ENCODE data around the gene TMEM165. TPM values are rescaled to one million over a fixed set of nuclear protein-coding genes. Genes with fewer than 3 reads are reported as not detected.
"Not testable (repeated sequence)": the region's sequence is repeated elsewhere in the genome, so short reads cannot be mapped to it uniquely, and the experiment has no call there.

Gene TMEM165
- total and polyA plus RNA-seq, 2 donors (not counting 3 experiments of a cell fraction or from before 2014, with no cell fraction given), result 144 to 177 TPM

GRCh38 chr4:55362938-55363337 lies 32.8 kb upstream of the TMEM165 start:
- dilution Hi-C loops (cut with MboI; ENCODE audit: extremely low pct_ligation_motif_present, low sequenced_read_pairs); H3K36me3 ChIP-seq (ENCODE audit: control insufficient read depth in 2 of 2, extremely low read depth in 1 of 2, insufficient read depth in 2 of 2, low read length in 2 of 2); H3K4me2 ChIP-seq (ENCODE audit: insufficient read depth, low read length); H3K4me3 ChIP-seq (replicated peaks in 1 of 3; ENCODE audit: insufficient read depth in 1 of 3, low read depth in 1 of 3, low read length in 3 of 3); BruUV-seq (replicated peaks); H4K20me1 ChIP-seq (replicated peaks; ENCODE audit: control insufficient read depth, extremely low read depth, insufficient read depth, low read length); H3K9ac ChIP-seq (replicated peaks; ENCODE audit: extremely low read depth, insufficient read depth, low read length); H3K79me2 ChIP-seq (ENCODE audit: control insufficient read depth, insufficient read depth, low read length); H3K27ac ChIP-seq (ENCODE audit: insufficient read depth, low read depth, low read length); H3K27me3 ChIP-seq (ENCODE audit: control insufficient read depth in 2 of 2, insufficient read depth in 2 of 2, low read length in 2 of 2); H3K9me3 ChIP-seq (replicated peaks; ENCODE audit: control insufficient read depth, insufficient read depth, low read length); POLR2A ChIA-PET; H2AFZ ChIP-seq (ENCODE audit: low read depth, low read length); DNase-seq (ENCODE audit: low read depth, low spot score); H3K9me1 ChIP-seq (replicated peaks; ENCODE audit: control insufficient read depth, extremely low read depth, insufficient read depth, low read length); FAIRE-seq: not testable (repeated sequence)
- H3K4me1 ChIP-seq (ENCODE audit: control insufficient read depth, extremely low read depth, insufficient read depth, low read length), result peaks cover 24% of the 10 kb centered on the region
- intact Hi-C loops (cut with micrococcal nuclease), result loop anchor here (5.0 kb wide), 1 partner anchor 34 kb away; the partner anchor contains the start of gene TMEM165
- CTCF ChIA-PET, result interaction anchor here (0.8 to 3.3 kb wide), 2 partner anchors 23 to 55 kb away, joined by 3 to 9 read pairs; no protein-coding TSS in a partner anchor

- Histone ChIP-seq H3K9ac (replicated peaks; ENCODE audit: extremely low read depth, insufficient read depth, low read length) (no peak overlapping the region), H3K9me3 (replicated peaks; ENCODE audit: control insufficient read depth, insufficient read depth, low read length) (no peaks in the 10 kb centered on the region), H3K27me3 (ENCODE audit: control insufficient read depth in 2 of 2, insufficient read depth in 2 of 2, low read length in 2 of 2) (no peaks in the 10 kb centered on the region), H3K79me2 (ENCODE audit: control insufficient read depth, insufficient read depth, low read length) (no peaks in the 10 kb centered on the region), H3K9me1 (replicated peaks; ENCODE audit: control insufficient read depth, extremely low read depth, insufficient read depth, low read length) (no peaks in the 10 kb centered on the region), H3K4me3 (replicated peaks in 1 of 3; ENCODE audit: insufficient read depth in 1 of 3, low read depth in 1 of 3, low read length in 3 of 3) (no peak overlapping the region), H3K4me2 (ENCODE audit: insufficient read depth, low read length) (no peak overlapping the region), H3K27ac (ENCODE audit: insufficient read depth, low read depth, low read length) (peak overlapping the region; percentile 84), H3K36me3 (ENCODE audit: control insufficient read depth in 2 of 2, extremely low read depth in 1 of 2, insufficient read depth in 2 of 2, low read length in 2 of 2) (no peaks in the 10 kb centered on the region), H3K4me1 (ENCODE audit: control insufficient read depth, extremely low read depth, insufficient read depth, low read length) (peaks cover 15% of the 10 kb centered on the region), H2AFZ (ENCODE audit: low read depth, low read length) (no peak overlapping the region), H4K20me1 (replicated peaks; ENCODE audit: control insufficient read depth, extremely low read depth, insufficient read depth, low read length) (no peaks in the 10 kb centered on the region)
- FAIRE-seq, result no peak
- DNase-seq (ENCODE audit: low read depth, low spot score), result no peak
- dilution Hi-C loops (cut with MboI; ENCODE audit: extremely low pct_ligation_motif_present, low sequenced_read_pairs) (no loop called here), intact Hi-C loops (cut with micrococcal nuclease) (loop anchor here (5.0 kb wide), 1 partner anchor 33 kb away; the partner anchor contains the start of gene TMEM165)
- no peak for TF ChIP-seq POLR2A (IDR thresholded peaks at IDR 0.05; ENCODE audit: low read depth, low read length)
- TF ChIP-seq JUN (IDR thresholded peaks at IDR 0.05; ENCODE audit: borderline replicate concordance, insufficient read depth, insufficient read length, low read depth), result no peak
- TF ChIP-seq GATA2 (IDR thresholded peaks at IDR 0.05; ENCODE audit: insufficient read depth, insufficient read length, low read depth, low read length), result no peak
- no peak for TF ChIP-seq CTCF (IDR thresholded peaks at IDR 0.05; ENCODE audit: extremely low read depth in 1 of 2, insufficient read depth in 1 of 2, low read depth in 1 of 2, low read length in 2 of 2)
- TF ChIP-seq FOS (IDR thresholded peaks at IDR 0.05; ENCODE audit: borderline replicate concordance, insufficient read depth, low read length), result no peak
- no peak for TF ChIP-seq MYC (IDR thresholded peaks at IDR 0.05; ENCODE audit: low read depth, low read length)
- no peak for TF ChIP-seq POLR2AphosphoS5 (IDR thresholded peaks at IDR 0.05; ENCODE audit: insufficient read depth, low read depth, low read length)
- no peak for TF ChIP-seq MAX (IDR thresholded peaks at IDR 0.05; ENCODE audit: insufficient read depth, insufficient read length)
- TF ChIP-seq EZH2 (IDR thresholded peaks at IDR 0.05; ENCODE audit: borderline replicate concordance, low read depth, low read length, severe bottlenecking), result no peak
- POLR2A ChIA-PET, result interaction anchor here (0.6 kb wide), 1 partner anchor 1023 kb away, joined by 3 read pairs; no protein-coding TSS in a partner anchor
- no TSS peak for BruUV-seq (replicated peaks)
- CTCF ChIA-PET, result interaction anchor here (1.0 to 3.3 kb wide), 2 partner anchors 17 to 22 kb away, joined by 3 to 9 read pairs; no protein-coding TSS in a partner anchor
Measured at GRCh38 chr4:55363691-55364351, 31.9 kb upstream of the TMEM165 start.

Data from endothelial cell of umbilical vein (primary cell).